CD14-positive monocyte (primary cell): Measurements from ENCODE around the gene KIRREL3. TPM values are rescaled to one million over a fixed set of nuclear protein-coding genes. Genes with fewer than 3 reads are reported as not detected.

Source experiments
- DNase-seq, 3 donors: peaks; one replicate each; pipeline ENCODE4 v3.0.0-alpha.2; 2011 to 2022
- H2AFZ ChIP-seq: 2 replicates; pipeline ENCODE4 v1.6.0; 2012; ENCODE audit warnings: mild to moderate bottlenecking, low read depth, low read length, inconsistent platforms; ENCODE audit not compliant: insufficient read depth, poor library complexity, severe bottlenecking
- H3K27ac ChIP-seq, 2 donors: 1 replicate in 1 of 2; 2 replicates in 1 of 2; pipeline ENCODE4 v1.5.1; 2012 to 2013; ENCODE audit warnings: low read length in 2 of 2, control low read depth in 1 of 2, inconsistent platforms in 1 of 2, low read depth in 1 of 2, mild to moderate bottlenecking in 1 of 2
- H3K27me3 ChIP-seq, 2 donors: one replicate each; pipeline versions ENCODE4 v1.6.0 to v1.6.1; 2011 to 2013; ENCODE audit warnings: low read length in 2 of 2; ENCODE audit not compliant: control insufficient read depth in 2 of 2, insufficient read depth in 2 of 2
- H3K36me3 ChIP-seq, 2 donors: replicated peaks in 1 of 2; 1 replicate in 1 of 2; 2 replicates in 1 of 2; pipeline versions ENCODE4 v1.5.1 to v1.6.1; 2012 to 2013; ENCODE audit warnings: low read length in 2 of 2, control low read depth in 1 of 2, inconsistent platforms in 1 of 2, mild to moderate bottlenecking in 1 of 2; ENCODE audit not compliant: insufficient read depth in 2 of 2, control insufficient read depth in 1 of 2
- H3K4me1 ChIP-seq, 2 donors: 1 replicate in 1 of 2; 2 replicates in 1 of 2; pipeline versions ENCODE4 v1.5.1 to v1.6.1; 2012 to 2013; ENCODE audit warnings: low read length in 2 of 2, control low read depth in 1 of 2, inconsistent platforms in 1 of 2, mild to moderate bottlenecking in 1 of 2, moderate library complexity in 1 of 2; ENCODE audit not compliant: insufficient read depth in 2 of 2, control insufficient read depth in 1 of 2
- H3K4me2 ChIP-seq: replicated peaks from 2 replicates; pipeline ENCODE3; 2012; ENCODE audit warnings: low read length, moderate library complexity, mild to moderate bottlenecking; ENCODE audit not compliant: poor library complexity, severe bottlenecking; ENCODE audit errors: extremely low read depth
- H3K4me3 ChIP-seq, 3 experiments: fragments of 200-600 bp in 1 of 3; sonication (generic) in 1 of 3; replicated peaks in 1 of 3; 1 replicate in 2 of 3; 2 replicates in 1 of 3; pipeline ENCODE4 v1.5.1; 2011 to 2013; ENCODE audit warnings: low read length in 3 of 3, mild to moderate bottlenecking in 3 of 3, control low read depth in 2 of 3, low read depth in 2 of 3, inconsistent platforms in 1 of 3, moderate library complexity in 1 of 3
- H3K79me2 ChIP-seq: 2 replicates; pipeline ENCODE4 v1.6.0; 2012; ENCODE audit warnings: mild to moderate bottlenecking, control low read depth, inconsistent platforms, low read length, moderate library complexity; ENCODE audit not compliant: insufficient read depth
- H3K9ac ChIP-seq: 2 replicates; pipeline ENCODE4 v1.6.0; 2017; ENCODE audit warnings: low read length, mild to moderate bottlenecking; ENCODE audit not compliant: insufficient read depth, poor library complexity, severe bottlenecking
- H3K9me3 ChIP-seq, 2 donors: replicated peaks in 1 of 2; 1 replicate in 1 of 2; 2 replicates in 1 of 2; pipeline versions ENCODE4 v1.5.1 to v1.6.1; 2012 to 2013; ENCODE audit warnings: low read length in 2 of 2, control low read depth in 1 of 2; ENCODE audit not compliant: control insufficient read depth in 1 of 2, insufficient read depth in 1 of 2
- H4K20me1 ChIP-seq: 2 replicates; pipeline ENCODE4 v1.6.0; 2012; ENCODE audit warnings: mild to moderate bottlenecking, low read length, control low read depth, moderate library complexity; ENCODE audit not compliant: insufficient read depth
- H3K27ac Mint-ChIP-seq, 7 donors: one replicate each; pipeline ENCODE4 v1.8.0; 2020; ENCODE audit warnings: mild to moderate bottlenecking in 7 of 7, mixed read lengths in 7 of 7, moderate library complexity in 6 of 7, inconsistent platforms in 2 of 7
- H3K27me3 Mint-ChIP-seq, 3 donors: one replicate each; pipeline ENCODE4 v1.8.0; 2021 to 2022; ENCODE audit warnings: low read depth in 3 of 3, mild to moderate bottlenecking in 3 of 3, mixed read lengths in 3 of 3, moderate library complexity in 3 of 3, inconsistent platforms in 1 of 3
- H3K36me3 Mint-ChIP-seq, 2 donors: one replicate each; pipeline ENCODE4 v1.8.0; 2020; ENCODE audit warnings: mixed read lengths in 2 of 2, inconsistent platforms in 1 of 2, mild to moderate bottlenecking in 1 of 2
- H3K4me1 Mint-ChIP-seq: one replicate; pipeline ENCODE4 v1.8.0; 2020; ENCODE audit warnings: mild to moderate bottlenecking, mixed read lengths
- H3K4me3 Mint-ChIP-seq, 2 donors: one replicate each; pipeline ENCODE4 v1.8.0; 2020; ENCODE audit warnings: mild to moderate bottlenecking in 2 of 2, mixed read lengths in 2 of 2, moderate library complexity in 1 of 2
- H3K9me3 Mint-ChIP-seq, 7 donors: one replicate each; pipeline ENCODE4 v1.8.0; 2020 to 2022; ENCODE audit warnings: mixed read lengths in 7 of 7, mild to moderate bottlenecking in 6 of 7, moderate library complexity in 6 of 7, inconsistent platforms in 2 of 7
- CTCF ChIP-seq: fragments of 200-600 bp; IDR thresholded peaks from one replicate; pipeline ENCODE4 v1.8.0; 2022; ENCODE audit warnings: antibody characterized with exemption, mild to moderate bottlenecking
- WGBS: methylation state at CpG from one replicate; pipeline ENCODE4 v1.1.5; 2013; ENCODE audit warnings: missing lambda C conversion rate; ENCODE audit not compliant: insufficient coverage; 5-methylcytosine and 5-hydroxymethylcytosine counted together
- intact Hi-C, 2 donors: fragments of 100-400 bp; cut with micrococcal nuclease; formaldehyde crosslinking; loops; one replicate each; pipeline versions ENCODE4 v1.15.0 to v1.15.1; 2023
- polyA plus RNA-seq, 3 donors: library from polyadenylated mRNA; depleted of rRNA in 1 of 3; unstranded in 2 of 3; stranded (reverse) in 1 of 3; fragments of 300-500 nt in 2 of 3; fragments of >200 nt in 1 of 3; fragmentation: Illumina TruSeq in 2 of 3; gene quantifications; 1 replicate in 2 of 3; 2 replicates in 1 of 3; pipeline ENCODE4 v1.2.3, GENCODE V29; 2012 to 2021

The KIRREL3 gene
- polyA plus RNA-seq, 3 donors = not detected

- TF ChIP-seq CTCF = no peak
- no peaks in the 10 kb centered on the region for H3K27me3 ChIP-seq
These were observed 302.0 kb downstream of the KIRREL3 start for GRCh38 chr11:126698576-126698975.

GRCh38 chr11:126697936-126698335 is 302.6 kb downstream of the KIRREL3 start:
- TF ChIP-seq CTCF = no peak
- Mint-ChIP-seq H3K9me3 (no peaks in the 10 kb centered on the region), H3K4me3 (no peak overlapping the region), H3K36me3 (no peaks in the 10 kb centered on the region), H3K4me1 (no peaks in the 10 kb centered on the region), H3K27me3 (peaks cover 3 to 8% (median 6%) of the 10 kb centered on the region in 3 donors), H3K27ac (no peak overlapping the region)
- Histone ChIP-seq H3K36me3 (no peaks in the 10 kb centered on the region), H3K4me3 (no peak overlapping the region), H3K4me1 (no peaks in the 10 kb centered on the region), H3K79me2 (no peaks in the 10 kb centered on the region), H2AFZ (no peak overlapping the region), H3K27me3 (no peaks in the 10 kb centered on the region), H3K27ac (no peak overlapping the region), H3K9me3 (no peaks in the 10 kb centered on the region), H4K20me1 (no peaks in the 10 kb centered on the region), H3K4me2 (no peak overlapping the region), H3K9ac (no peak overlapping the region)
- WGBS = 80% methylated on average over 1 of the region's 6 CpGs
- no peak for DNase-seq
- intact Hi-C loops = no loop called here

More at GRCh38 chr11:126698576-126698975, 302.0 kb downstream of the KIRREL3 start:
- Histone ChIP-seq H3K9me3 (no peaks in the 10 kb centered on the region), H4K20me1 (no peaks in the 10 kb centered on the region), H3K79me2 (no peaks in the 10 kb centered on the region), H3K36me3 (no peaks in the 10 kb centered on the region), H3K4me2 (no peak overlapping the region), H3K4me1 (no peaks in the 10 kb centered on the region), H3K9ac (no peak overlapping the region), H2AFZ (no peak overlapping the region), H3K27ac (no peak overlapping the region), H3K4me3 (no peak overlapping the region)
- intact Hi-C loops = no loop called here
- no peaks in the 10 kb centered on the region for H3K4me1 Mint-ChIP-seq
- H3K27ac Mint-ChIP-seq = no peak overlapping the region
- WGBS = 66% methylated on average over 7 of the region's 8 CpGs
- H3K9me3 Mint-ChIP-seq = no peaks in the 10 kb centered on the region
- DNase-seq = no peak
- H3K4me3 Mint-ChIP-seq = no peak overlapping the region
- peaks cover 4 to 8% (median 8%) of the 10 kb centered on the region in 3 donors for H3K27me3 Mint-ChIP-seq
- no peaks in the 10 kb centered on the region for H3K36me3 Mint-ChIP-seq
